Measurements from ENCODE around the gene AQP11. TPM values are rescaled to one million over a fixed set of nuclear protein-coding genes. Genes with fewer than 3 reads are reported as not detected.

The AQP11 gene
- total RNA-seq, 1 experiment from 2014 or later, result 0.20 TPM

- Histone ChIP-seq H3K79me2 (ENCODE audit: insufficient read depth, low read length) (no peaks in the 10 kb centered on the region), H3K4me1 (ENCODE audit: control insufficient read depth in 1 of 2, insufficient read depth in 2 of 2, low read length in 2 of 2) (peaks cover 5 to 21% of the 10 kb centered on the region in 2 experiments; a peak in 3 of 4 replicates), H3K4me3 (replicated peaks in 1 of 2; ENCODE audit: low read depth in 1 of 2, low read length in 2 of 2) (no peak overlapping the region), H2AFZ (ENCODE audit: low read depth, low read length, poor library complexity, severe bottlenecking) (peak overlapping the region; percentile 82), H3K27ac (ENCODE audit: low read depth, low read length) (no peak overlapping the region), H3K9me3 (ENCODE audit: control insufficient read depth in 1 of 2, insufficient read depth in 1 of 2, low read depth in 1 of 2, low read length in 2 of 2) (no peaks in the 10 kb centered on the region), H3K27me3 (ENCODE audit: insufficient read depth, low read length) (no peaks in the 10 kb centered on the region), H3K9me2 (ENCODE audit: insufficient read depth) (no peaks in the 10 kb centered on the region), H3K36me3 (ENCODE audit: control insufficient read depth in 1 of 2, insufficient read depth in 2 of 2, low read length in 2 of 2) (no peaks in the 10 kb centered on the region), H3K4me2 (ENCODE audit: low read length) (peak overlapping the region; percentile 29), H3K9ac (ENCODE audit: low read length) (no peak overlapping the region), H4K20me1 (ENCODE audit: insufficient read depth) (no peaks in the 10 kb centered on the region)
- ATAC-seq (peak; percentile 40; the same call in 1 of the 2 replicates), DNase-seq (ENCODE audit: low read depth, low spot score) (no peak)
- ChIA-PET CTCF (no interaction called here), RAD21 (ENCODE audit: low non-redundant PET in 1 of 2, low total read pairs in 2 of 2, uncharacterized antibody in 2 of 2, unreplicated experiment in 2 of 2) (no interaction called here), POLR2A (no interaction called here)
- intact Hi-C loops (cut with micrococcal nuclease), result no loop called here
- no TSS peak for BruUV-seq (replicated peaks)
- TF ChIP-seq POLR2AphosphoS5 (IDR thresholded peaks at IDR 0.05; ENCODE audit: low read depth, low read length) (no peak), RAD21 (IDR thresholded peaks at IDR 0.05; ENCODE audit: low read depth) (no peak), YY1 (IDR thresholded peaks at IDR 0.05; ENCODE audit: extremely low read depth, insufficient replicate concordance, low read depth, low read length) (no peak), SP1 (IDR thresholded peaks at IDR 0.05; ENCODE audit: low read depth) (0 out of 2 replicates have a peak, but pooled peaks have one; percentile 0)
Measured at GRCh38 chr11:77644887-77645286, 55.1 kb downstream of the AQP11 start.

- Histone ChIP-seq H3K27ac (ENCODE audit: low read depth, low read length) (no peak overlapping the region), H3K79me2 (ENCODE audit: insufficient read depth, low read length) (no peaks in the 10 kb centered on the region), H3K27me3 (ENCODE audit: insufficient read depth, low read length) (no peaks in the 10 kb centered on the region), H2AFZ (ENCODE audit: low read depth, low read length, poor library complexity, severe bottlenecking) (no peak overlapping the region), H4K20me1 (ENCODE audit: insufficient read depth) (no peaks in the 10 kb centered on the region), H3K4me1 (ENCODE audit: control insufficient read depth in 1 of 2, insufficient read depth in 2 of 2, low read length in 2 of 2) (peaks cover 5 to 21% of the 10 kb centered on the region in 2 experiments; a peak in 3 of 4 replicates), H3K9me3 (ENCODE audit: control insufficient read depth in 1 of 2, insufficient read depth in 1 of 2, low read depth in 1 of 2, low read length in 2 of 2) (no peaks in the 10 kb centered on the region), H3K36me3 (ENCODE audit: control insufficient read depth in 1 of 2, insufficient read depth in 2 of 2, low read length in 2 of 2) (no peaks in the 10 kb centered on the region), H3K4me3 (replicated peaks in 1 of 2; ENCODE audit: low read depth in 1 of 2, low read length in 2 of 2) (no peak overlapping the region), H3K4me2 (ENCODE audit: low read length) (no peak overlapping the region), H3K9me2 (ENCODE audit: insufficient read depth) (no peaks in the 10 kb centered on the region), H3K9ac (ENCODE audit: low read length) (no peak overlapping the region)
- POLR2A ChIA-PET, result no interaction called here
- RAD21 ChIA-PET (ENCODE audit: low non-redundant PET in 1 of 2, low total read pairs in 2 of 2, uncharacterized antibody in 2 of 2, unreplicated experiment in 2 of 2), result no interaction called here
- ATAC-seq (no peak), DNase-seq (ENCODE audit: low read depth, low spot score) (no peak)
- BruUV-seq (replicated peaks), result no TSS peak
- intact Hi-C loops (cut with micrococcal nuclease), result no loop called here
- CTCF ChIA-PET, result no interaction called here
- TF ChIP-seq ZFX (IDR thresholded peaks at IDR 0.05), result no peak
- no peak for TF ChIP-seq FOSL1 (IDR thresholded peaks at IDR 0.05; ENCODE audit: low read depth)
- no peak for TF ChIP-seq SP1 (IDR thresholded peaks at IDR 0.05; ENCODE audit: low read depth)
- no peak for TF ChIP-seq SIN3A (IDR thresholded peaks at IDR 0.05; ENCODE audit: low read depth)
- TF ChIP-seq YY1 (IDR thresholded peaks at IDR 0.05; ENCODE audit: extremely low read depth, insufficient replicate concordance, low read depth, low read length), result no peak
- TF ChIP-seq ELF1 (IDR thresholded peaks at IDR 0.05; ENCODE audit: borderline replicate concordance, low read depth), result no peak
- TF ChIP-seq TCF7L2 (IDR thresholded peaks at IDR 0.05; ENCODE audit: borderline replicate concordance, extremely low read depth, insufficient read depth, insufficient read length), result no peak
- no peak for TF ChIP-seq SRF (IDR thresholded peaks at IDR 0.05; ENCODE audit: low read depth)
- TF ChIP-seq RAD21 (IDR thresholded peaks at IDR 0.05; ENCODE audit: low read depth), result no peak
- TF ChIP-seq CEBPB (IDR thresholded peaks at IDR 0.05; ENCODE audit: low read depth), result no peak
- no peak for TF ChIP-seq EZH2 (IDR thresholded peaks at IDR 0.05)
- TF ChIP-seq EZH2phosphoT487 (IDR thresholded peaks at IDR 0.05; ENCODE audit: borderline replicate concordance), result no peak
- no peak for TF ChIP-seq POLR2A (IDR thresholded peaks at IDR 0.05; ENCODE audit: borderline replicate concordance, extremely low read depth, insufficient read depth, insufficient read length)
- TF ChIP-seq MAX (IDR thresholded peaks at IDR 0.05), result no peak
- no peak for TF ChIP-seq POLR2AphosphoS5 (IDR thresholded peaks at IDR 0.05; ENCODE audit: low read depth, low read length)
- no peak for TF ChIP-seq REST (IDR thresholded peaks at IDR 0.05; ENCODE audit: low read depth)
- no peak for TF ChIP-seq ZNF274 (IDR thresholded peaks at IDR 0.05; ENCODE audit: low read depth, low read length)
- no peak for TF ChIP-seq JUND (IDR thresholded peaks at IDR 0.05)
Measured at GRCh38 chr11:77647654-77648305, 58.0 kb downstream of the AQP11 start.
